ENCODE data around the gene CRY2. TPM values are rescaled to one million over a fixed set of nuclear protein-coding genes. Genes with fewer than 3 reads are reported as not detected.

CRY2 gene
- total RNA-seq, 2 experiments from 2014 or later = 248 TPM

DNA sequence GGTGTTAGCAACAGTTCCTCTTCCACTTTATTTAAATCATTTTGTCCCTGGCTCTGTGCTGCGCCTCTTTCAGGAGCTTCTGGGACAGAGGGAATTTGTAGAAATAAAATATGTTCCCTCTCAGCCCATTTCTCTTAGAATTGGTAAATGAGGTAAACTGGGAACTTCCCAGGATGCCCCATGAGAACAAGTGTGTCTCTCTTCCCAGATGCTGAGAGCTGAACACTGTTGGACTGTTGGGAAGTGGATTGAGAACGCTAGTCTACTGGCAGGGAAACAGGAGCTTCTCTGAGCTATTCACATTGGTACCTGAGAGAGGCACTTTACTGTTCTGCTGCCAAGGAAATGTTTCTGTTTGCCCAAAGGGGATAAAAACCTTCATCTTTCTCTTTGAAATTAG, 4.0 kb downstream of the CRY2 start:
- no peak for TF ChIP-seq CTCF (IDR thresholded peaks at IDR 0.05)
- Mint-ChIP-seq H3K9me3 (no peaks in the 10 kb centered on the region), H3K36me3 (ENCODE audit: low read depth) (peaks cover 40% of the 10 kb centered on the region), H3K27ac (no peak overlapping the region), H3K27me3 (no peaks in the 10 kb centered on the region), H3K4me1 (ENCODE audit: low read depth) (peaks cover 49% of the 10 kb centered on the region), H3K4me3 (no peak overlapping the region)
- Histone ChIP-seq H3K4me3 (ENCODE audit: low read length) (no peak overlapping the region), H3K27ac (ENCODE audit: low read depth in 1 of 2, low read length in 2 of 2) (no peak overlapping the region), H3K9me3 (ENCODE audit: control insufficient read depth in 1 of 2, insufficient read depth in 1 of 2, low read length in 2 of 2) (no peaks in the 10 kb centered on the region), H3K4me1 (ENCODE audit: insufficient read depth, low read length) (peaks cover 36% of the 10 kb centered on the region), H3K36me3 (ENCODE audit: insufficient read depth, low read length) (peaks cover 25% of the 10 kb centered on the region), H3K27me3 (ENCODE audit: control insufficient read depth in 1 of 2, insufficient read depth in 2 of 2, low read length in 2 of 2) (no peaks in the 10 kb centered on the region)
- ChIA-PET POLR2A (no interaction called here), CTCF (no interaction called here)
- intact Hi-C loops (cut with DNase I, micrococcal nuclease) = no loop called here
- ATAC-seq (ENCODE audit: poor library complexity) = no peak
- DNase-seq = no peak

- Histone ChIP-seq H3K27ac (ENCODE audit: low read depth in 1 of 2, low read length in 2 of 2) (no peak overlapping the region), H3K27me3 (ENCODE audit: control insufficient read depth in 1 of 2, insufficient read depth in 2 of 2, low read length in 2 of 2) (no peaks in the 10 kb centered on the region), H3K9me3 (ENCODE audit: control insufficient read depth in 1 of 2, insufficient read depth in 1 of 2, low read length in 2 of 2) (no peaks in the 10 kb centered on the region), H3K4me1 (ENCODE audit: insufficient read depth, low read length) (peaks cover 28% of the 10 kb centered on the region), H3K4me3 (ENCODE audit: low read length) (no peak overlapping the region), H3K36me3 (ENCODE audit: insufficient read depth, low read length) (peaks cover 32% of the 10 kb centered on the region)
- peaks cover 40% of the 10 kb centered on the region for H3K4me1 Mint-ChIP-seq (ENCODE audit: low read depth)
- POLR2A ChIA-PET = no interaction called here
- no peak for ATAC-seq (ENCODE audit: poor library complexity)
- intact Hi-C loops (cut with DNase I, micrococcal nuclease) = no loop called here
- no peak overlapping the region for H3K27ac Mint-ChIP-seq
- H3K4me3 Mint-ChIP-seq = peak overlapping the region; percentile 42
- DNase-seq = no peak
- CTCF ChIA-PET = no interaction called here
- no peak for TF ChIP-seq CTCF (IDR thresholded peaks at IDR 0.05)
- H3K9me3 Mint-ChIP-seq = no peaks in the 10 kb centered on the region
- no peaks in the 10 kb centered on the region for H3K27me3 Mint-ChIP-seq
- peaks cover 45% of the 10 kb centered on the region for H3K36me3 Mint-ChIP-seq (ENCODE audit: low read depth)
Measured at GRCh38 chr11:45852018-45852711, 4.9 kb downstream of the CRY2 start.

GRCh38 chr11:45852712-45853101, 5.4 kb downstream of the CRY2 start:
- no peaks in the 10 kb centered on the region for H3K27me3 ChIP-seq (ENCODE audit: control insufficient read depth in 1 of 2, insufficient read depth in 2 of 2, low read length in 2 of 2)
- H3K4me3 Mint-ChIP-seq = no peak overlapping the region
- H3K9me3 Mint-ChIP-seq = no peaks in the 10 kb centered on the region
- H3K36me3 ChIP-seq (ENCODE audit: insufficient read depth, low read length) = peaks cover 38% of the 10 kb centered on the region
- no peak for TF ChIP-seq CTCF (IDR thresholded peaks at IDR 0.05)
- no peaks in the 10 kb centered on the region for H3K9me3 ChIP-seq (ENCODE audit: control insufficient read depth in 1 of 2, insufficient read depth in 1 of 2, low read length in 2 of 2)
- ChIA-PET CTCF (no interaction called here), POLR2A (no interaction called here)
- no peak overlapping the region for H3K4me3 ChIP-seq (ENCODE audit: low read length)
- H3K27ac Mint-ChIP-seq = no peak overlapping the region
- ATAC-seq (ENCODE audit: poor library complexity) = no peak
- DNase-seq = peak in 1 of 14 experiments; percentile 30
- H3K36me3 Mint-ChIP-seq (ENCODE audit: low read depth) = peaks cover 49% of the 10 kb centered on the region
- intact Hi-C loops (cut with DNase I, micrococcal nuclease) = no loop called here
- peaks cover 27% of the 10 kb centered on the region for H3K4me1 ChIP-seq (ENCODE audit: insufficient read depth, low read length)
- H3K27ac ChIP-seq (ENCODE audit: low read depth in 1 of 2, low read length in 2 of 2) = no peak overlapping the region
- peaks cover 39% of the 10 kb centered on the region for H3K4me1 Mint-ChIP-seq (ENCODE audit: low read depth)
- no peaks in the 10 kb centered on the region for H3K27me3 Mint-ChIP-seq

Data from CD4-positive, alpha-beta T cell (primary cell).